Effector memory CD4-positive, alpha-beta T cell (primary cell): ENCODE measurements around the gene GRK4.
A peak's percentile ranks its signal among the peaks of the same experiment; 100 is the strongest.

ENCODE experiments used
- DNase-seq, 3 donors: peaks; one replicate each; pipeline ENCODE4 v3.0.0-alpha.2; 2020
- H3K27ac ChIP-seq: 2 replicates; pipeline ENCODE4 v1.7.0; 2013; ENCODE audit warnings: mild to moderate bottlenecking, low read length, moderate library complexity; ENCODE audit not compliant: insufficient read depth, poor library complexity, severe bottlenecking
- H3K27me3 ChIP-seq: replicated peaks from 2 replicates; pipeline ENCODE4 v1.7.0; 2013; ENCODE audit warnings: mild to moderate bottlenecking, low read length; ENCODE audit not compliant: insufficient read depth, control insufficient read depth, poor library complexity, severe bottlenecking
- H3K36me3 ChIP-seq: 2 replicates; pipeline ENCODE4 v1.7.0; 2013; ENCODE audit warnings: mild to moderate bottlenecking, low read length, moderate library complexity; ENCODE audit not compliant: control insufficient read depth, insufficient read depth
- H3K4me1 ChIP-seq: 2 replicates; pipeline ENCODE4 v1.7.0; 2013; ENCODE audit warnings: low read length, mild to moderate bottlenecking; ENCODE audit not compliant: control insufficient read depth, insufficient read depth, poor library complexity, severe bottlenecking
- H3K4me3 ChIP-seq: 2 replicates; pipeline ENCODE4 v1.7.0; 2013; ENCODE audit warnings: low read length, low read depth, mild to moderate bottlenecking; ENCODE audit not compliant: insufficient read depth, poor library complexity, severe bottlenecking
- H3K9me3 ChIP-seq: 2 replicates; pipeline ENCODE4 v1.7.0; 2013; ENCODE audit warnings: mild to moderate bottlenecking, low read length, moderate library complexity; ENCODE audit not compliant: control insufficient read depth

GRK4 gene

GRCh38 chr4:3029464-3029863 lies 66.1 kb downstream of the GRK4 start:
- Histone ChIP-seq H3K9me3 (no peaks in the 10 kb centered on the region), H3K4me1 (no peaks in the 10 kb centered on the region), H3K27me3 (no peaks in the 10 kb centered on the region), H3K36me3 (no peaks in the 10 kb centered on the region), H3K27ac (no peak overlapping the region), H3K4me3 (no peak overlapping the region)
- no peak for DNase-seq

GRCh38 chr4:3030566-3031356 lies 67.4 kb downstream of the GRK4 start:
- H3K4me3 ChIP-seq, result no peak overlapping the region
- H3K27me3 ChIP-seq, result no peaks in the 10 kb centered on the region
- no peak for DNase-seq
- no peaks in the 10 kb centered on the region for H3K36me3 ChIP-seq
- H3K27ac ChIP-seq, result no peak overlapping the region
- H3K9me3 ChIP-seq, result no peaks in the 10 kb centered on the region
- H3K4me1 ChIP-seq, result no peaks in the 10 kb centered on the region

GRCh38 chr4:3031357-3032082 lies 68.1 kb downstream of the GRK4 start:
- Histone ChIP-seq H3K27ac (no peak overlapping the region), H3K9me3 (no peaks in the 10 kb centered on the region), H3K36me3 (no peaks in the 10 kb centered on the region), H3K4me3 (no peak overlapping the region), H3K27me3 (no peaks in the 10 kb centered on the region), H3K4me1 (no peaks in the 10 kb centered on the region)
- DNase-seq, result no peak

- H3K27me3 ChIP-seq, result no peaks in the 10 kb centered on the region
- H3K27ac ChIP-seq, result no peak overlapping the region
- no peak overlapping the region for H3K4me3 ChIP-seq
- peaks cover 11% of the 10 kb centered on the region for H3K4me1 ChIP-seq
- DNase-seq, result no peak
- H3K36me3 ChIP-seq, result no peaks in the 10 kb centered on the region
- H3K9me3 ChIP-seq, result no peaks in the 10 kb centered on the region
Measured at GRCh38 chr4:3034231-3034630, 70.9 kb downstream of the GRK4 start.

GRCh38 chr4:3035249-3035648 lies 71.9 kb downstream of the GRK4 start:
- DNase-seq, result no peak
- Histone ChIP-seq H3K9me3 (no peaks in the 10 kb centered on the region), H3K36me3 (no peaks in the 10 kb centered on the region), H3K4me3 (no peak overlapping the region), H3K27ac (no peak overlapping the region), H3K27me3 (no peaks in the 10 kb centered on the region), H3K4me1 (peaks cover 11% of the 10 kb centered on the region)

- peaks cover 11% of the 10 kb centered on the region for H3K4me1 ChIP-seq
- H3K4me3 ChIP-seq, result no peak overlapping the region
- H3K9me3 ChIP-seq, result no peaks in the 10 kb centered on the region
- no peak for DNase-seq
- H3K36me3 ChIP-seq, result no peaks in the 10 kb centered on the region
- H3K27me3 ChIP-seq, result no peaks in the 10 kb centered on the region
- no peak overlapping the region for H3K27ac ChIP-seq
Measured at GRCh38 chr4:3035674-3036073, 72.3 kb downstream of the GRK4 start.

GRCh38 chr4:3036131-3036952 lies 73.0 kb downstream of the GRK4 start:
- Histone ChIP-seq H3K27ac (no peak overlapping the region), H3K27me3 (no peaks in the 10 kb centered on the region), H3K4me1 (peaks cover 16% of the 10 kb centered on the region), H3K9me3 (no peaks in the 10 kb centered on the region), H3K4me3 (no peak overlapping the region), H3K36me3 (no peaks in the 10 kb centered on the region)
- no peak for DNase-seq

GRCh38 chr4:3037957-3038461 lies 74.6 kb downstream of the GRK4 start:
- Histone ChIP-seq H3K27ac (no peak overlapping the region), H3K9me3 (no peaks in the 10 kb centered on the region), H3K4me1 (peaks cover 24% of the 10 kb centered on the region), H3K4me3 (peak overlapping the region; percentile 22), H3K36me3 (no peaks in the 10 kb centered on the region), H3K27me3 (no peaks in the 10 kb centered on the region)
- no peak for DNase-seq

- peaks cover 27% of the 10 kb centered on the region for H3K4me1 ChIP-seq
- H3K4me3 ChIP-seq, result no peak overlapping the region
- H3K27me3 ChIP-seq, result no peaks in the 10 kb centered on the region
- H3K36me3 ChIP-seq, result no peaks in the 10 kb centered on the region
- no peaks in the 10 kb centered on the region for H3K9me3 ChIP-seq
- no peak for DNase-seq
- no peak overlapping the region for H3K27ac ChIP-seq
Measured at GRCh38 chr4:3039706-3040366, 76.5 kb downstream of the GRK4 start.
